ENCODE results near the gene FHOD3.

Gene FHOD3

DNA sequence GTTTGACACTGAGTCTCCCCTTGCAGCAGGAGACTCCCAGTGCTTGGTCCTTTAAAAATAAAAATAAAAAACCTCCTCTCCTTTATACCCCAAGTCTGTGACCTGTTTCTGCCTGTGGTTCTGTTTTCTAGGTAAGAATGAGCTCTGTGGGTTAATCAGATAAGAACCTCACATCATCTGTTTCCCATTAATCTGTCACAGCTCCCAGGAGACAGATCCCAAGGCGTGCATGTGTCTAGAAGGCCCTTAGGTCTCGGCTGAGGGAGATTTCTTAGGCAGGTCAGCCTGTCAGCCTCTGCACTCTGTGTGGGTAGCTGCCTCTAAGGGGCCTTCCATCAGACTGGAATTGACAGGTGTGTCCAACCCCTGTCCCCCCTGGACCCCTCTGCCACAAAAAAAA is 80.7 kb downstream of the FHOD3 start:
- Histone ChIP-seq H3K27ac (no peak overlapping the region), H3K4me3 (no peak overlapping the region)
- TF ChIP-seq, protein P1, sequence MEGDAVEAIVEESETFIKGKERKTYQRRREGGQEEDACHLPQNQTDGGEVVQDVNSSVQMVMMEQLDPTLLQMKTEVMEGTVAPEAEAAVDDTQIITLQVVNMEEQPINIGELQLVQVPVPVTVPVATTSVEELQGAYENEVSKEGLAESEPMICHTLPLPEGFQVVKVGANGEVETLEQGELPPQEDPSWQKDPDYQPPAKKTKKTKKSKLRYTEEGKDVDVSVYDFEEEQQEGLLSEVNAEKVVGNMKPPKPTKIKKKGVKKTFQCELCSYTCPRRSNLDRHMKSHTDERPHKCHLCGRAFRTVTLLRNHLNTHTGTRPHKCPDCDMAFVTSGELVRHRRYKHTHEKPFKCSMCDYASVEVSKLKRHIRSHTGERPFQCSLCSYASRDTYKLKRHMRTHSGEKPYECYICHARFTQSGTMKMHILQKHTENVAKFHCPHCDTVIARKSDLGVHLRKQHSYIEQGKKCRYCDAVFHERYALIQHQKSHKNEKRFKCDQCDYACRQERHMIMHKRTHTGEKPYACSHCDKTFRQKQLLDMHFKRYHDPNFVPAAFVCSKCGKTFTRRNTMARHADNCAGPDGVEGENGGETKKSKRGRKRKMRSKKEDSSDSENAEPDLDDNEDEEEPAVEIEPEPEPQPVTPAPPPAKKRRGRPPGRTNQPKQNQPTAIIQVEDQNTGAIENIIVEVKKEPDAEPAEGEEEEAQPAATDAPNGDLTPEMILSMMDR (IDR thresholded peaks at IDR 0.05) = no peak
- peak; percentile 9 for DNase-seq (ENCODE audit: low spot score)

DNA sequence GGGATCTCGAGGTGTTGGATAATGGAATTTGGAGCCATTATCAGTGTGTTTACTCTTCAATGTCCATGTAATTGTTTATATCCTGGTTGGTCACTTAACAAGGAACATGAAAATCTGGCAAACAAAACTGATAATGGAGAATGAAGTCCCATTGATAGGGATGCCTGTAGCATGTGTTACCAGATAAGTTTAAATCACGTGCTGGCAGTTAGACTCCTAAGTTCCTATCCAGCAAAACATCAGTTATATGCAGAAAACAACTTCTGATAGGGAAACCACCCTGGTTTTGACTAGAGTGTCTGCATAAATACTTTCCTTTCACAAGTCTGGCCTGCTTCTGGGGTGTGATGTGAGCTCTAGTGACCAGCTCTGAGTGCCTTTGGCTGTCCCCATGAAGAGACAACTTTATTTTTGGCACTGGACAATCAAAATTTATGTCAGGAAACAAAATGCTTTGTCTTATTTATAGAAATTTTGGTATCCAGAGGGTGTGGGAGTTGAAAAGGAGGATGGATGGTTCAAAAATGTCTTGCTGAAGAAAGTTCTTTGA is 82.0 kb downstream of the FHOD3 start:
- no peak overlapping the region for H3K27ac ChIP-seq
- TF ChIP-seq, protein P1 (IDR thresholded peaks at IDR 0.05) = no peak
- H3K4me3 ChIP-seq = no peak overlapping the region
- DNase-seq (ENCODE audit: low spot score) = peak; percentile 5

DNA sequence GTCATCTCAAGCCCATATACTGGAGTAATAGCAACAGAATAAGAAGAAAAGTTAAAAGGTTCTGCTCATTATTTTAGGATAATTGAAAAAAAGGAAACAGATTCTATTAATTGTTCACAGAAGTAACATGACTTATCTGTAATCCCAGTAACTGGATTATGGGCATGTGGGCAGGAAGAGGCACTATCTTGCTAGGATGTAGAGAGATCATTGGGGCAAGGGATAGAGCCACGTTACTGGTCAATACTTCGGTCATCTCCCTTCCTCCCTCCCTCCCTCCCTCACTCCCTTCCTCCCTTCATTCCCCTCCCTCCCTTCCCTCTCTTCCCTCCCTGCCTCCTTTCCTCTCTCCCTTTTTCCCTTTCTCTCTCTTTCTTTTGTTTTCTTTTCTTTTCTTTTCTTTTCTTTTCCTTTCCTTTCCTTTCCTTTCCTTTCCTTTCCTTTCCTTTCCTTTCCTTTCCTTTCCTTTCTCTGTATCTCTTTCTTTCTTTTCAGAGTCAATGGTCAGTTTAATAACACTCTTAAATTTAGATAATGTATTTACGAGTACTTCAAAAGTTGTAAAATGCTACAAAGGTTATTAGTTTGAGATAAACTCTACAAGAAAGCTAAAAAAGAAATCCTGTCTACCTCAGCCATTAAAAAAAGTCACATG is 82.8 kb downstream of the FHOD3 start:
- no peak for DNase-seq (ENCODE audit: low spot score)
- Histone ChIP-seq H3K27ac (no peak overlapping the region), H3K4me3 (no peak overlapping the region)
- TF ChIP-seq, protein P1 (IDR thresholded peaks at IDR 0.05) = no peak

DNA sequence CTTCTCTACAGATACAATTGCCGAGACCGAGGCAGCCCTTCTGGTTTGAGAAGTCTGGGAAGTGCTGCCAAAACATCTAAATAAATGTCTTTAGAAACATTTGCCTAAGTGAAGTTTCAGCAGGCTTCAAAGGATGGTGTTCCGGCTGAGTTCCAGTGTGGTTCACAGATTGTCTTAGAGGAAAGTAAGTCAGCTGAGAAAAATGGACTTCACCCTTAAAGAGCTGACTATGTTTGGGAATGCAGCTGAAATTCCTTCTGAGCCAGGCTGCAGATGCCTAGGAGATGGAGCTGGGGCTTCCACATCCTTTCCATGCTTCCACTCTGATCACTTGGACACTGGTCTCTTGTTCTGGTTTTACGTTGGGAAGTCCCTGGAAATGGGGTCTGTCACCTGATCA is 83.6 kb downstream of the FHOD3 start:
- H3K4me3 ChIP-seq = no peak overlapping the region
- DNase-seq (ENCODE audit: low spot score) = no peak
- TF ChIP-seq, protein P1 (IDR thresholded peaks at IDR 0.05) = no peak
- no peak overlapping the region for H3K27ac ChIP-seq

DNA sequence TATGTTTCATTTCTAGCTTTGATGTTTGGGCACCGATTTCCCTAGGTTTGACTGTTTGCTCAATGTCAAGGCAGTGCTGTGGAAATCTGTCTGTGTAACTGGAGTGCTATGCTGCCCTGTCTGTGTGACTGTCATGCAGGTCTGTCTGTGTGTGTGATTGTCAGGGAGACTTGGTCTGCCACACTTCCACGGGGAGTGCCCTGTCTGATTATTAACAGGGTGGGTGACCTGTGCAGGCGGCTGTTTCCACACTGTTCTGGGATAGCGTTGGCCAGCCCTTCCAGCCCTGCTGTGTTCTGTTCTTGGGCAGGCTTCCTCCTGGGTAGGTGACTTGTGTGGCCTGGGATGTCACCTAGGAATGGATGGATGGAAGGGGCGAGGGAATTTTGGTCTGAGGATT is 85.3 kb downstream of the FHOD3 start:
- TF ChIP-seq, protein P1 (IDR thresholded peaks at IDR 0.05) = no peak
- H3K27ac ChIP-seq = no peak overlapping the region
- H3K4me3 ChIP-seq = no peak overlapping the region
- DNase-seq (ENCODE audit: low spot score) = no peak

DNA sequence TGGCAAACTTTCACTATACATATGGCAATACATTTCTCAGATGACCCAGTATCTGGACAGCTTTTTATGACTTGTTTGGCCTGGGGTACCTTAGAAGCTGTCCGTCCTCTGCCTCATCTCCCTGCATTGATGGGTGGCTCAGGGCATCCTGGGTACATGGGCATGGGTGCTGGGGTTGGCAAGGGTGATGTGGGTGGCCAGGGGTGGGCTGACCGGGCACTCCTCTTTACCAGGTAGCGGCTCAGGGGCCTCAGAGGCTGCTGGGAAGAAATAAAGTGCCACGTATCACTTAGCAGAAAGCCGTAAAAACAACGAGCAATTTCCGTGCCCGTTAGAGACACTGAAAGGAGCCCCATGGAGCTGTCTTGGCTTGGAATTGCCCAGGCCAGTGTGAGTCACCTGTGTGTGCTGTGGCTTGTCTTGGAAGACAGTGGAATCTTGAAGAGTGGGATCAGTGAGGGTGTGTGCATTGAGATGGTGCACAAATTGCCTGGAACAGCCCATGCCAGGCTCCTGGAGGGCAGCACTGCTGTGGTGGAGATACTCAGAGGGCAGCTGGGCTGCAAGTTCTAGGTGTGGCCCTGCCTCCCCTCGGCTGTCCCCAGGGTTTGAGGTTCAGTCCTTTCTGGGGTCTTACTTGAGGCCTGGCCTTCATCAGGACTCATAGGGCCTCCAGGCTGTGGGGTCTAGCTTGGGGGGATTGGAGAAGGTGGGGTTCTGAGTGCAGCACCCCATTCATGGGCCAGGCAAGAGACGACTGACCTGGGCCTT is 88.8 kb downstream of the FHOD3 start:
- H3K27ac ChIP-seq = no peak overlapping the region
- TF ChIP-seq, protein P1 (IDR thresholded peaks at IDR 0.05) = no peak

More for the DNA sequence above, 88.8 kb downstream of the FHOD3 start:
- no peak overlapping the region for H3K4me3 ChIP-seq
- DNase-seq (ENCODE audit: low spot score) = peak; percentile 57

All from coronary artery (tissue), 2 donors.